K562 (cell line): ENCODE measurements around the gene AHI1. TPM values are rescaled to one million over a fixed set of nuclear protein-coding genes. Genes with fewer than 3 reads are reported as not detected.

Source experiments
- ARID1B ChIP-seq: fragments of 450-650 bp; IDR thresholded peaks from 2 replicates; pipeline ENCODE4 v1.6.1; 2016; ENCODE audit warnings: antibody characterized with exemption, mild to moderate bottlenecking, inconsistent platforms
- DPF2 ChIP-seq: fragments of 450-650 bp; IDR thresholded peaks from 2 replicates; pipeline ENCODE4 v1.6.1; 2016
- EP300 ChIP-seq: IDR thresholded peaks from 2 replicates; pipeline ENCODE4 v1.6.1; 2012; ENCODE audit warnings: low read length, improper control_type of control experiment
- FOXJ2 ChIP-seq: fragments of 200-800 bp; sonication (Bioruptor generic); IDR thresholded peaks from 2 replicates; pipeline ENCODE4 v1.6.1; 2016; ENCODE audit warnings: missing genetic modification characterization, missing compliant biosample characterization
- MYNN ChIP-seq, 2 experiments: sonication (generic); formaldehyde crosslinking in 1 of 2; IDR thresholded peaks; 2 replicates each; pipeline versions ENCODE4 v1.5.0 to v1.6.1; 2016 to 2020; ENCODE audit warnings: antibody characterized with exemption in 1 of 2, missing genetic modification reagents in 1 of 2
- NCOA4 ChIP-seq: fragments of 450-650 bp; IDR thresholded peaks from 2 replicates; pipeline ENCODE4 v1.6.1; 2018; ENCODE audit warnings: mild to moderate bottlenecking; ENCODE audit not compliant: partially characterized antibody
- PHF20 ChIP-seq: fragments of 450-650 bp; IDR thresholded peaks from 2 replicates; pipeline ENCODE4 v1.6.1; 2018; ENCODE audit not compliant: partially characterized antibody
- PTRF ChIP-seq: fragments of 450-650 bp; IDR thresholded peaks from 2 replicates; pipeline ENCODE4 v1.6.1; 2016; ENCODE audit warnings: mild to moderate bottlenecking, missing genetic modification characterization, missing compliant biosample characterization
- PURB ChIP-seq: sonication (generic); formaldehyde crosslinking; IDR thresholded peaks from 2 replicates; pipeline ENCODE4 v1.9.0; 2021; ENCODE audit warnings: low read depth, mild to moderate bottlenecking, missing genetic modification reagents
- RCOR1 ChIP-seq, 2 experiments: IDR thresholded peaks; 2 replicates each; pipeline ENCODE4 v1.6.1; 2012; ENCODE audit warnings: low read depth in 2 of 2, low read length in 2 of 2, borderline replicate concordance in 1 of 2, improper control_type of control experiment in 1 of 2
- SMARCC2 ChIP-seq: fragments of 450-650 bp; IDR thresholded peaks from 2 replicates; pipeline ENCODE4 v1.6.1; 2017; ENCODE audit warnings: antibody characterized with exemption, moderate library complexity, mild to moderate bottlenecking, low read depth
- TBP ChIP-seq: optimal IDR thresholded peaks from 2 replicates; pipeline ENCODE3; 2011; ENCODE audit warnings: low read depth, low read length, improper control_type of control experiment
- TEAD4 ChIP-seq, 2 experiments: sonication (generic) in 1 of 2; formaldehyde crosslinking in 1 of 2; IDR thresholded peaks; 2 replicates each; pipeline versions ENCODE4 v1.6.1 to v1.8.0; 2012 to 2022; ENCODE audit warnings: borderline replicate concordance in 1 of 2, inconsistent platforms in 1 of 2, low read length in 1 of 2, mild to moderate bottlenecking in 1 of 2, missing genetic modification reagents in 1 of 2
- ZNF121 ChIP-seq: sonication (generic); formaldehyde crosslinking; conservative IDR thresholded peaks from 2 replicates; pipeline ENCODE4 v1.8.0; 2022; ENCODE audit warnings: missing genetic modification reagents
- ZNF146 ChIP-seq: IDR thresholded peaks from one replicate; pipeline ENCODE4 v1.6.1; 2018; ENCODE audit warnings: missing compliant biosample characterization; ENCODE audit not compliant: unreplicated experiment
- ZNF316 ChIP-seq: fragments of 450-650 bp; IDR thresholded peaks from 2 replicates; pipeline ENCODE4 v1.6.1; 2016
- polyA plus RNA-seq, 8 experiments: library from polyadenylated mRNA; depleted of rRNA in 4 of 8; stranded (reverse) in 5 of 8; unstranded in 3 of 8; fragments of >200 nt; fragmentation: Nextera tagmentation in 2 of 8; fragmentation: Illumina TruSeq in 1 of 8; extraction: Ambion mirVana in 2 of 8; extraction: Trizol in 1 of 8; gene quantifications; 2 replicates each; pipeline versions ENCODE4 v1.2.1 to v1.2.3, GENCODE V29; 2011 to 2014; ENCODE audit warnings: inconsistent platforms in 1 of 8, missing spikeins in 1 of 8
- total RNA-seq, 7 experiments: library from RNA; depleted of rRNA in 6 of 7; stranded (reverse); fragments of >200 nt in 6 of 7; fragmentation: Illumina TruSeq in 2 of 7; extraction: Trizol in 2 of 7; gene quantifications; 2 replicates each; pipeline versions ENCODE4 v1.2.1 to v1.2.3, GENCODE V29; 2011 to 2021; ENCODE audit warnings: low replicate concordance in 1 of 7
- TF ChIP-seq, protein P1 (sequence below): fragments of 250-450 bp; sonication (Bioruptor Pico); IDR thresholded peaks from 2 replicates; pipeline ENCODE4 v1.5.0; 2020; ENCODE audit warnings: mild to moderate bottlenecking
- TF ChIP-seq, protein P2 (sequence below): fragments of 250-450 bp; sonication (Bioruptor Pico); IDR thresholded peaks from 2 replicates; pipeline ENCODE4 v1.4.0; 2020; ENCODE audit warnings: borderline replicate concordance
- TF ChIP-seq, protein P3 (sequence below): IDR thresholded peaks from 2 replicates; pipeline ENCODE4 v1.6.1; 2016; ENCODE audit warnings: missing genetic modification characterization, missing compliant biosample characterization
- TF ChIP-seq, protein P4 (sequence below): sonication (generic); IDR thresholded peaks from 2 replicates; pipeline ENCODE4 v1.6.1; 2016
- TF ChIP-seq, protein P5 (sequence below): fragments of 450-650 bp; IDR thresholded peaks from 2 replicates; pipeline ENCODE4 v1.6.1; 2016

AHI1 gene
- total and polyA plus RNA-seq, 9 of the 15 experiments (the other 6 are each of a cell fraction or from before 2014, with no cell fraction given): 24.7 to 54.9 (median 32.2) TPM

DNA sequence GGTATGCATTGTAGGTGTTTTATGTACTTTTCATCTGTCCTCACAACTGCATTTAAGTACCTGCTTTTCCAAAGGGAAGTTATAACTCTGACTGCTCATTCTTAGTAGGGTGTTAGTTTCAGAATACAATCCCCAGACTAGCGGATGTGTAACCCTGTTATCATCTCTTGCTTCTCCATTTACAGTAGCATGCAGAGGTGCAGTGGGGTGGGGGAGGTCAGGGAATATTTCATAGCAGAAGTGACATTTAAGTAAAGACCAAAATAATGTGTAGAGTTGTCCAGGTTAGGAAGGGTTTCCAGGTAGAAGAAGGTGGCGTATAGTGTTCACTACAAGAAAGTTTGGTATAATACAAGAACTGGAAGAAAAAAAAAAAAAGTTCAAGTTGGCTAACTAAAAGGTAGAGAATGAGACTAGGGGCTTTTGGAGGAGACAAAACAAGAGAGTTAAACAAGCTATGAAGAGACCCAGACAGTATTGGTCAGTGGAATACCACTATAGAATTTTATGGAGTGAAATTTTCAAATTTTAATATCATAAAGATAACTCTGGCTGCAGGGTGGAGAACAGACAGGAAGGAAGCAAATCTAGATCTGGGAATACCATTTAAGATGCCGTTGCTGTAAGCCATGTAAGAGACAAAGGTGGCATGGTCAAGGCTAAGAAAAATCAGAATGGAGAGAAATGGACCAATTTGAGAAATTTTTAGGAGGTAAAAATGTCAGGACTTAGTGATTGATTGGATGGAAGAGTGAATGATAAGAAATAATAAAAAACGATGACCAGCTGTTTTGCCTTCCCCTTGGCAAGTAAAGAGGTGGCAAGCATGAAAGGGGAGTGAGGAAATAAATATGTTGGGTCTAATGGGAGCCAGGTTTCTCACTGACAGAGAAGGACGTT, 2.2 kb upstream of the AHI1 start (continued):
- TF ChIP-seq, protein P1, sequence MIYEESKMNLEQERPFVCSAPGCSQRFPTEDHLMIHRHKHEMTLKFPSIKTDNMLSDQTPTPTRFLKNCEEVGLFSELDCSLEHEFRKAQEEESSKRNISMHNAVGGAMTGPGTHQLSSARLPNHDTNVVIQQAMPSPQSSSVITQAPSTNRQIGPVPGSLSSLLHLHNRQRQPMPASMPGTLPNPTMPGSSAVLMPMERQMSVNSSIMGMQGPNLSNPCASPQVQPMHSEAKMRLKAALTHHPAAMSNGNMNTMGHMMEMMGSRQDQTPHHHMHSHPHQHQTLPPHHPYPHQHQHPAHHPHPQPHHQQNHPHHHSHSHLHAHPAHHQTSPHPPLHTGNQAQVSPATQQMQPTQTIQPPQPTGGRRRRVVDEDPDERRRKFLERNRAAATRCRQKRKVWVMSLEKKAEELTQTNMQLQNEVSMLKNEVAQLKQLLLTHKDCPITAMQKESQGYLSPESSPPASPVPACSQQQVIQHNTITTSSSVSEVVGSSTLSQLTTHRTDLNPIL (CRISPR knock-in tag): 0 out of 2 replicates have a peak, but pooled peaks have one; percentile 32
- peak; percentile 23; the same call in 1 of the 2 replicates for TF ChIP-seq TEAD4 (IDR thresholded peaks at IDR 0.05; ENCODE audit: low read length)
- TF ChIP-seq TEAD4 (CRISPR knock-in tag; IDR thresholded peaks at IDR 0.05; ENCODE audit: borderline replicate concordance): no peak
- peak; percentile 33; the same call in 1 of the 2 replicates for TF ChIP-seq EP300
- TF ChIP-seq SMARCC2: peak; percentile 18; the same call in 1 of the 2 replicates
- TF ChIP-seq, protein P2, sequence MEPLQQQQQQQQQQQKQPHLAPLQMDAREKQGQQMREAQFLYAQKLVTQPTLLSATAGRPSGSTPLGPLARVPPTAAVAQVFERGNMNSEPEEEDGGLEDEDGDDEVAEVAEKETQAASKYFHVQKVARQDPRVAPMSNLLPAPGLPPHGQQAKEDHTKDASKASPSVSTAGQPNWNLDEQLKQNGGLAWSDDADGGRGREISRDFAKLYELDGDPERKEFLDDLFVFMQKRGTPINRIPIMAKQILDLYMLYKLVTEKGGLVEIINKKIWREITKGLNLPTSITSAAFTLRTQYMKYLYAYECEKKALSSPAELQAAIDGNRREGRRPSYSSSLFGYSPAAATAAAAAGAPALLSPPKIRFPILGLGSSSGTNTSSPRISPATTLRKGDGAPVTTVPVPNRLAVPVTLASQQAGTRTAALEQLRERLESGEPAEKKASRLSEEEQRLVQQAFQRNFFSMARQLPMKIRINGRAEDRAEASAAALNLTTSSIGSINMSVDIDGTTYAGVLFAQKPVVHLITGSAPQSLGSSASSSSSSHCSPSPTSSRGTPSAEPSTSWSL (CRISPR knock-in tag): no peak
- TF ChIP-seq TBP: peak; percentile 27
- no peak for TF ChIP-seq PHF20
- TF ChIP-seq ARID1B: peak; percentile 34; the same call in 1 of the 2 replicates
- TF ChIP-seq ZNF121 (CRISPR knock-in tag): no peak
- TF ChIP-seq ZNF316: peak; percentile 30; the same call in 1 of the 2 replicates
- TF ChIP-seq DPF2: peak; percentile 38; the same call in 1 of the 2 replicates
- TF ChIP-seq PTRF (tag): no peak
- TF ChIP-seq, protein P3, sequence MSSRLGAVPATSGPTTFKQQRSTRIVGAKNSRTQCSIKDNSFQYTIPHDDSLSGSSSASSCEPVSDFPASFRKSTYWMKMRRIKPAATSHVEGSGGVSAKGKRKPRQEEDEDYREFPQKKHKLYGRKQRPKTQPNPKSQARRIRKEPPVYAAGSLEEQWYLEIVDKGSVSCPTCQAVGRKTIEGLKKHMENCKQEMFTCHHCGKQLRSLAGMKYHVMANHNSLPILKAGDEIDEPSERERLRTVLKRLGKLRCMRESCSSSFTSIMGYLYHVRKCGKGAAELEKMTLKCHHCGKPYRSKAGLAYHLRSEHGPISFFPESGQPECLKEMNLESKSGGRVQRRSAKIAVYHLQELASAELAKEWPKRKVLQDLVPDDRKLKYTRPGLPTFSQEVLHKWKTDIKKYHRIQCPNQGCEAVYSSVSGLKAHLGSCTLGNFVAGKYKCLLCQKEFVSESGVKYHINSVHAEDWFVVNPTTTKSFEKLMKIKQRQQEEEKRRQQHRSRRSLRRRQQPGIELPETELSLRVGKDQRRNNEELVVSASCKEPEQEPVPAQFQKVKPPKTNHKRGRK (tag): peak; percentile 98
- TF ChIP-seq, protein P4, sequence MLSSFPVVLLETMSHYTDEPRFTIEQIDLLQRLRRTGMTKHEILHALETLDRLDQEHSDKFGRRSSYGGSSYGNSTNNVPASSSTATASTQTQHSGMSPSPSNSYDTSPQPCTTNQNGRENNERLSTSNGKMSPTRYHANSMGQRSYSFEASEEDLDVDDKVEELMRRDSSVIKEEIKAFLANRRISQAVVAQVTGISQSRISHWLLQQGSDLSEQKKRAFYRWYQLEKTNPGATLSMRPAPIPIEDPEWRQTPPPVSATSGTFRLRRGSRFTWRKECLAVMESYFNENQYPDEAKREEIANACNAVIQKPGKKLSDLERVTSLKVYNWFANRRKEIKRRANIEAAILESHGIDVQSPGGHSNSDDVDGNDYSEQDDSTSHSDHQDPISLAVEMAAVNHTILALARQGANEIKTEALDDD: peak; percentile 79
- peak; percentile 62; the same call in 1 of the 2 replicates for TF ChIP-seq MYNN (IDR thresholded peaks at IDR 0.05)
- TF ChIP-seq MYNN (CRISPR knock-in tag; IDR thresholded peaks at IDR 0.05): no peak
- no peak for TF ChIP-seq NCOA4
- TF ChIP-seq FOXJ2 (tag): no peak
- no peak for TF ChIP-seq PURB (CRISPR knock-in tag)
- TF ChIP-seq, protein P5, sequence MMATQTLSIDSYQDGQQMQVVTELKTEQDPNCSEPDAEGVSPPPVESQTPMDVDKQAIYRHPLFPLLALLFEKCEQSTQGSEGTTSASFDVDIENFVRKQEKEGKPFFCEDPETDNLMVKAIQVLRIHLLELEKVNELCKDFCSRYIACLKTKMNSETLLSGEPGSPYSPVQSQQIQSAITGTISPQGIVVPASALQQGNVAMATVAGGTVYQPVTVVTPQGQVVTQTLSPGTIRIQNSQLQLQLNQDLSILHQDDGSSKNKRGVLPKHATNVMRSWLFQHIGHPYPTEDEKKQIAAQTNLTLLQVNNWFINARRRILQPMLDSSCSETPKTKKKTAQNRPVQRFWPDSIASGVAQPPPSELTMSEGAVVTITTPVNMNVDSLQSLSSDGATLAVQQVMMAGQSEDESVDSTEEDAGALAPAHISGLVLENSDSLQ: peak; percentile 61
- TF ChIP-seq RCOR1 (IDR thresholded peaks at IDR 0.05; ENCODE audit: borderline replicate concordance in 1 of 2, low read depth in 2 of 2, low read length in 2 of 2): peak in 1 of 2 experiments; percentile 53; a peak in 1 of 4 replicates
- TF ChIP-seq ZNF146 (CRISPR knock-in tag): no peak
